Stimulated activated effector memory CD8-positive, alpha-beta T cell treated with anti-CD3 and anti-CD28 coated beads, Interleukin-12 subunit alpha, Interleukin-12 subunit beta, amount 100 ng/mL, for 72 hours (primary cell): Measurements from ENCODE around the gene ITGB1BP2.
"Not testable (repeated sequence)": the region's sequence is repeated elsewhere in the genome, so short reads cannot be mapped to it uniquely, and the experiment has no call there.

Source experiments
- ATAC-seq: fragments of 150-1000 bp; cut with Tn5 transposase; 2 replicates; pipeline ENCODE4 v1.10.0; 2021
- DNase-seq, 2 donors: peaks; one replicate each; pipeline ENCODE4 v3.0.0; 2021 to 2022; ENCODE audit warnings: low spot score in 2 of 2
- H3K27ac Mint-ChIP-seq: one replicate; pipeline ENCODE4 v1.8.0; 2022; ENCODE audit warnings: mild to moderate bottlenecking, mixed read lengths
- H3K36me3 Mint-ChIP-seq: one replicate; pipeline ENCODE4 v1.8.0; 2022; ENCODE audit warnings: mild to moderate bottlenecking, mixed read lengths
- H3K4me1 Mint-ChIP-seq: one replicate; pipeline ENCODE4 v1.8.0; 2022; ENCODE audit warnings: mixed read lengths
- H3K4me3 Mint-ChIP-seq: one replicate; pipeline ENCODE4 v1.8.0; 2022; ENCODE audit warnings: mild to moderate bottlenecking, mixed read lengths
- H3K9me3 Mint-ChIP-seq: one replicate; pipeline ENCODE4 v1.8.0; 2022; ENCODE audit warnings: mixed read lengths

ITGB1BP2 gene

DNA sequence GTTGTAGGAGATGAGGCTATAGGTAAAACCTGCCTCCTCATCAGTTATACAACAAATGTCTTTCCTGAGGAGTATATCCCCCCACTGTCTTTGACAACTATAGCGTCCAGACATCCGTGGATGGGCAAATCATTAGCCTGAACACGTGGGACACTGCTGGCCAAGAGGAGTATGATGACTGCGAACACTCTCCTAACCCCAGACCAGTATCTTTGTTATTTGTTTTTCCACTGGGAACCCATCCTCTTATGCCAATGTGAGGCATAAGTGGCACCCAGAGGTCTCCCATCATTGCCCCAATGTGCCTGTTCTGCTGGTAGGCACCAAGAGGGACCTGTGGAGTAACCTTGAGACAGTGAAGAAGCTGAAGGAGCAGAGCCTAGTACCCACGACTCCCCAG, 50.9 kb downstream of the ITGB1BP2 start:
- not testable (repeated sequence) for H3K36me3 Mint-ChIP-seq, DNase-seq, H3K4me1 Mint-ChIP-seq, H3K9me3 Mint-ChIP-seq, H3K4me3 Mint-ChIP-seq, H3K27ac Mint-ChIP-seq, ATAC-seq
